B cell (primary cell): Measurements from ENCODE around the gene IDI2. TPM values are rescaled to one million over a fixed set of nuclear protein-coding genes. Genes with fewer than 3 reads are reported as not detected.

Source experiments
- ATAC-seq: fragments of 200-7000 bp; cut with Tn5 transposase; one replicate; pipeline ENCODE4 v1.10.0; 2021; ENCODE audit warnings: low read depth, mild to moderate bottlenecking, moderate number of reproducible peaks, moderate library complexity
- CTCF ChIA-PET: fragments of 350-600 bp; sonication (Branson Sonifier 250); formaldehyde crosslinking; loops from one replicate; lab custom pipeline; 2021; ENCODE audit warnings: antibody characterized with exemption, inconsistent platforms; lab: Charles Lee
- POLR2A ChIA-PET: fragments of 350-600 bp; sonication (Branson Sonifier 250); formaldehyde crosslinking; loops from one replicate; lab custom pipeline; 2021; ENCODE audit warnings: antibody characterized with exemption; lab: Charles Lee
- DNase-seq: peaks from one replicate; pipeline ENCODE4 v3.0.0; 2013
- H2AFZ ChIP-seq: 2 replicates; pipeline ENCODE4 v1.6.1; 2012; ENCODE audit warnings: mild to moderate bottlenecking, low read depth, low read length; ENCODE audit not compliant: insufficient read depth, poor library complexity, severe bottlenecking
- H3K27ac ChIP-seq, 2 donors: 1 replicate in 1 of 2; 2 replicates in 1 of 2; pipeline ENCODE4 v1.5.1; 2012 to 2013; ENCODE audit warnings: low read length in 2 of 2, mild to moderate bottlenecking in 2 of 2, moderate library complexity in 1 of 2
- H3K27me3 ChIP-seq, 4 experiments: fragments of 200-600 bp in 1 of 4; sonication (generic) in 1 of 4; replicated peaks in 1 of 4; 1 replicate in 2 of 4; 2 replicates in 2 of 4; pipeline versions ENCODE4 v1.6.1 to v1.7.0; 2013 to 2016; ENCODE audit warnings: low read length in 3 of 4, mild to moderate bottlenecking in 2 of 4, mixed read lengths in 1 of 4, moderate library complexity in 1 of 4; ENCODE audit not compliant: insufficient read depth in 4 of 4, control insufficient read depth in 3 of 4; ENCODE audit errors: control extremely low read depth in 1 of 4
- H3K36me3 ChIP-seq, 2 experiments: replicated peaks in 1 of 2; 1 replicate in 1 of 2; 2 replicates in 1 of 2; pipeline versions ENCODE4 v1.6.1 to v1.7.1; 2013; ENCODE audit warnings: low read length in 1 of 2; ENCODE audit not compliant: insufficient read depth in 2 of 2, control insufficient read depth in 1 of 2; ENCODE audit errors: control extremely low read depth in 1 of 2, extremely low read depth in 1 of 2
- H3K4me1 ChIP-seq, 2 donors: fragments of 200-600 bp in 1 of 2; sonication (generic) in 1 of 2; 1 replicate in 1 of 2; 2 replicates in 1 of 2; pipeline versions ENCODE4 v1.5.1 to v1.6.1; 2013 to 2017; ENCODE audit warnings: low read length in 2 of 2; ENCODE audit not compliant: control insufficient read depth in 2 of 2, insufficient read depth in 2 of 2
- H3K4me2 ChIP-seq: replicated peaks from 2 replicates; pipeline ENCODE3; 2012; ENCODE audit warnings: mild to moderate bottlenecking, low read depth, low read length; ENCODE audit not compliant: poor library complexity, severe bottlenecking
- H3K4me3 ChIP-seq, 5 experiments: fragments of 200-600 bp in 1 of 5; sonication (generic) in 1 of 5; 1 replicate in 3 of 5; 2 replicates in 2 of 5; pipeline versions ENCODE4 v1.5.1 to v1.7.0; 2011 to 2016; ENCODE audit warnings: low read length in 4 of 5, mild to moderate bottlenecking in 4 of 5, low read depth in 2 of 5, control low read depth in 1 of 5, moderate library complexity in 1 of 5; ENCODE audit not compliant: insufficient read depth in 1 of 5; ENCODE audit errors: control extremely low read depth in 1 of 5, extremely low read depth in 1 of 5
- H3K79me2 ChIP-seq: fragments of 200-600 bp; sonication (generic); one replicate; pipeline ENCODE4 v1.6.0; 2016; ENCODE audit warnings: low read length; ENCODE audit not compliant: control insufficient read depth, insufficient read depth
- H3K9ac ChIP-seq: fragments of 200-600 bp; sonication (generic); 2 replicates; pipeline ENCODE4 v1.6.1; 2017; ENCODE audit warnings: mild to moderate bottlenecking, low read length, moderate library complexity
- H3K9me3 ChIP-seq, 3 donors: one replicate each; pipeline versions ENCODE4 v1.6.1 to v1.7.1; 2013; ENCODE audit warnings: low read length in 2 of 3; ENCODE audit not compliant: control insufficient read depth in 2 of 3, insufficient read depth in 1 of 3; ENCODE audit errors: control extremely low read depth in 1 of 3
- H4K20me1 ChIP-seq: 2 replicates; pipeline ENCODE4 v1.6.0; 2012; ENCODE audit warnings: mild to moderate bottlenecking, low read length; ENCODE audit not compliant: insufficient read depth, control insufficient read depth, poor library complexity, severe bottlenecking
- H3K27ac Mint-ChIP-seq: one replicate; pipeline ENCODE4 v1.8.0; 2021; ENCODE audit warnings: mixed read lengths
- H3K27me3 Mint-ChIP-seq: one replicate; pipeline ENCODE4 v1.8.0; 2021; ENCODE audit warnings: mixed read lengths
- H3K4me1 Mint-ChIP-seq: one replicate; pipeline ENCODE4 v1.8.0; 2021; ENCODE audit warnings: mixed read lengths
- H3K4me3 Mint-ChIP-seq: one replicate; pipeline ENCODE4 v1.8.0; 2021; ENCODE audit warnings: mixed read lengths
- H3K9me3 Mint-ChIP-seq: one replicate; pipeline ENCODE4 v1.8.0; 2022; ENCODE audit warnings: mixed read lengths; ENCODE audit not compliant: insufficient read depth
- EZH2 ChIP-seq: IDR thresholded peaks from 2 replicates; pipeline ENCODE4 v1.6.1; 2012; ENCODE audit warnings: borderline replicate concordance, low read depth, mild to moderate bottlenecking, moderate library complexity, low read length; ENCODE audit not compliant: insufficient read depth, poor library complexity, severe bottlenecking
- WGBS: methylation state at CpG from one replicate; pipeline ENCODE4 v1.1.5; 2013; ENCODE audit warnings: missing lambda C conversion rate; ENCODE audit not compliant: insufficient coverage; 5-methylcytosine and 5-hydroxymethylcytosine counted together
- intact Hi-C: fragments of 100-400 bp; cut with micrococcal nuclease; formaldehyde crosslinking; loops from one replicate; pipeline ENCODE4 v1.10.0; 2022
- polyA plus RNA-seq: library from polyadenylated mRNA; depleted of rRNA; stranded (reverse); fragments of >200 nt; gene quantifications from 2 replicates; pipeline ENCODE4 v1.2.3, GENCODE V29; 2012
- total RNA-seq, 2 donors: library from RNA; stranded (reverse); fragments of 120-200 nt in 1 of 2; gene quantifications; 1 replicate in 1 of 2; 2 replicates in 1 of 2; pipeline versions ENCODE4 v1.2.3 to v1.2.4, GENCODE V29; 2013 to 2022
- TF ChIP-seq, protein P1 (sequence below): fragments of 200-600 bp; IDR thresholded peaks from one replicate; pipeline ENCODE4 v1.8.0; 2022; ENCODE audit warnings: antibody characterized with exemption, mild to moderate bottlenecking

IDI2 gene
- total and polyA plus RNA-seq, 2 donors (not counting 1 experiment from before 2014, with no cell fraction given): not detected

GRCh38 chr10:1056326-1057105 is 30.9 kb upstream of the IDI2 start, which contains the start of gene WDR37:
TSS of gene WDR37 (plus strand) at chr10:1056385. CDS start at chr10:1072156, 15,771 bp downstream.
- Histone ChIP-seq H3K4me2 (peak within 1 kb of the TSS; percentile 72), H4K20me1 (peaks cover 38% of the 10 kb centered on the region), H3K9me3 (no peaks in the 10 kb centered on the region), H3K36me3 (peaks cover 13 to 31% of the 10 kb centered on the region in 2 experiments), H3K4me1 (peaks cover 24 to 36% of the 10 kb centered on the region in 2 donors), H3K79me2 (peaks cover 98% of the 10 kb centered on the region), H3K27ac (peak within 1 kb of the TSS; percentile 90 to 93), H2AFZ (peak within 1 kb of the TSS; percentile 83), H3K4me3 (peak within 1 kb of the TSS; percentile 84 to 99 (median 89)), H3K27me3 (no peaks in the 10 kb centered on the region), H3K9ac (peak within 1 kb of the TSS; percentile 92)
- CTCF ChIA-PET: no interaction called here
- WGBS: under 1% methylated on average over 81 of the region's 87 CpGs
- Mint-ChIP-seq H3K4me3 (peak within 1 kb of the TSS; percentile 97), H3K27ac (peak within 1 kb of the TSS; percentile 96), H3K9me3 (no peaks in the 10 kb centered on the region), H3K27me3 (no peaks in the 10 kb centered on the region), H3K4me1 (peaks cover 67% of the 10 kb centered on the region)
- POLR2A ChIA-PET: interaction anchor here (0.6 kb wide), 1 partner anchor 13 kb away, joined by 3 read pairs; no protein-coding TSS in a partner anchor
- DNase-seq (peak; percentile 92), ATAC-seq (peak; percentile 91)
- TF ChIP-seq, protein P1, sequence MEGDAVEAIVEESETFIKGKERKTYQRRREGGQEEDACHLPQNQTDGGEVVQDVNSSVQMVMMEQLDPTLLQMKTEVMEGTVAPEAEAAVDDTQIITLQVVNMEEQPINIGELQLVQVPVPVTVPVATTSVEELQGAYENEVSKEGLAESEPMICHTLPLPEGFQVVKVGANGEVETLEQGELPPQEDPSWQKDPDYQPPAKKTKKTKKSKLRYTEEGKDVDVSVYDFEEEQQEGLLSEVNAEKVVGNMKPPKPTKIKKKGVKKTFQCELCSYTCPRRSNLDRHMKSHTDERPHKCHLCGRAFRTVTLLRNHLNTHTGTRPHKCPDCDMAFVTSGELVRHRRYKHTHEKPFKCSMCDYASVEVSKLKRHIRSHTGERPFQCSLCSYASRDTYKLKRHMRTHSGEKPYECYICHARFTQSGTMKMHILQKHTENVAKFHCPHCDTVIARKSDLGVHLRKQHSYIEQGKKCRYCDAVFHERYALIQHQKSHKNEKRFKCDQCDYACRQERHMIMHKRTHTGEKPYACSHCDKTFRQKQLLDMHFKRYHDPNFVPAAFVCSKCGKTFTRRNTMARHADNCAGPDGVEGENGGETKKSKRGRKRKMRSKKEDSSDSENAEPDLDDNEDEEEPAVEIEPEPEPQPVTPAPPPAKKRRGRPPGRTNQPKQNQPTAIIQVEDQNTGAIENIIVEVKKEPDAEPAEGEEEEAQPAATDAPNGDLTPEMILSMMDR: no peak
- no peak for TF ChIP-seq EZH2
- intact Hi-C loops: loop anchor here (1.0 to 2.0 kb wide), 3 partner anchors 8 to 68 kb away; partner anchors contain the start of gene GTPBP4

DNA sequence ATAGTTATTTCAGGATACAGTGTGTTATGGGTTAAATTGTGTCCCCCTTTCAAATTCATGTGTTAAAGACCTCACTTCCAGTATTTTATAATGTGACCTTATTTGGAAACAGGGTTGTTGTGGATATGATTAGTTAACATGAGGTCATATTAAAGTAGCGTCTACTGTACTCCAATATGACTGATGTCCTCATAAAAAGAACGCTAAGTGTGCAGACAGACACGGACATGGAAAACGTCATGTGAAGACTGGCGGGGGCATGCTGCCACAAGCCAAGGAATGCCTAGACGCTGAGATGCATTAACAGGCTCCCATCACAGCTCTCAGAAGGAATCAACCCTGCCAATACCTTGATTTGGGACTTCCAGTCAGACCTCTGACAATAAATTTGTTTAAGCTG is 29.0 kb upstream of the IDI2 start:
- intact Hi-C loops: no loop called here
- no peak for TF ChIP-seq EZH2
- TF ChIP-seq, protein P1: no peak
- Mint-ChIP-seq H3K4me3 (peak overlapping the region; percentile 75), H3K4me1 (peaks cover 65% of the 10 kb centered on the region), H3K27me3 (no peaks in the 10 kb centered on the region), H3K27ac (peak overlapping the region; percentile 22), H3K9me3 (no peaks in the 10 kb centered on the region)
- no peaks in the 10 kb centered on the region for H3K9me3 ChIP-seq
- ChIA-PET POLR2A (no interaction called here), CTCF (no interaction called here)
- ATAC-seq: no peak
- DNase-seq: no peak
- no peak overlapping the region for H3K9ac ChIP-seq
- H2AFZ ChIP-seq: no peak overlapping the region
- H3K36me3 ChIP-seq: peaks cover 17 to 31% of the 10 kb centered on the region in 2 experiments
- H3K79me2 ChIP-seq: peaks cover 91% of the 10 kb centered on the region
- H3K4me2 ChIP-seq: peak overlapping the region; percentile 72
- no peaks in the 10 kb centered on the region for H3K27me3 ChIP-seq
- H3K4me3 ChIP-seq: no peak overlapping the region
- 100% methylated on average over 3 of the region's 6 CpGs for WGBS
- peaks cover 31 to 46% of the 10 kb centered on the region in 2 donors for H3K4me1 ChIP-seq
- H3K27ac ChIP-seq: no peak overlapping the region
- H4K20me1 ChIP-seq: peaks cover 19% of the 10 kb centered on the region
